MM.1S (cell line): ENCODE data around the gene DENND2A.
A peak's percentile ranks its signal among the peaks of the same experiment; 100 is the strongest.

Experiments used
- DNase-seq: peaks from one replicate; pipeline ENCODE4 v3.0.0-alpha.2; 2015
- H2AFZ ChIP-seq: fragments of 300-600 bp; sonication (generic); 2 replicates; pipeline ENCODE4 v1.6.0; 2016; ENCODE audit warnings: antibody characterized with exemption, low read length
- H3F3A ChIP-seq: fragments of 300-600 bp; sonication (generic); 2 replicates; pipeline ENCODE4 v1.6.1; 2016; ENCODE audit warnings: mild to moderate bottlenecking, antibody characterized with exemption, low read length, moderate library complexity, mixed read lengths; ENCODE audit not compliant: insufficient read depth
- H3K27ac ChIP-seq: fragments of 300-600 bp; sonication (generic); 2 replicates; pipeline ENCODE4 v1.5.1; 2016; ENCODE audit warnings: mild to moderate bottlenecking, low read length
- H3K27me3 ChIP-seq: fragments of 300-600 bp; sonication (generic); replicated peaks from 2 replicates; pipeline ENCODE4 v1.6.0; 2016; ENCODE audit warnings: low read length; ENCODE audit not compliant: insufficient read depth
- H3K36me3 ChIP-seq: fragments of 300-600 bp; sonication (generic); replicated peaks from 2 replicates; pipeline ENCODE4 v1.6.1; 2016; ENCODE audit warnings: mild to moderate bottlenecking, low read length, mixed read lengths; ENCODE audit not compliant: insufficient read depth
- H3K4me1 ChIP-seq: fragments of 300-600 bp; sonication (generic); 2 replicates; pipeline ENCODE4 v1.6.1; 2016; ENCODE audit warnings: low read length, mixed read lengths
- H3K4me2 ChIP-seq: fragments of 300-600 bp; sonication (generic); 2 replicates; pipeline ENCODE4 v1.6.0; 2016; ENCODE audit warnings: low read depth, low read length
- H3K4me3 ChIP-seq: fragments of 300-600 bp; sonication (generic); 2 replicates; pipeline ENCODE4 v1.5.1; 2016; ENCODE audit warnings: low read length, mixed read lengths
- H3K79me2 ChIP-seq: fragments of 300-600 bp; sonication (generic); 2 replicates; pipeline ENCODE4 v1.6.1; 2016; ENCODE audit warnings: mixed run types, low read length, mixed read lengths
- H3K9ac ChIP-seq: fragments of 300-600 bp; sonication (generic); 2 replicates; pipeline ENCODE4 v1.6.1; 2016; ENCODE audit warnings: low read length, mixed read lengths
- H3K9me2 ChIP-seq: fragments of 300-600 bp; sonication (generic); replicated peaks from 2 replicates; pipeline ENCODE4 v1.6.1; 2016; ENCODE audit warnings: mild to moderate bottlenecking, low read length, mixed read lengths; ENCODE audit not compliant: insufficient read depth
- H3K9me3 ChIP-seq: fragments of 300-600 bp; sonication (generic); replicated peaks from 2 replicates; pipeline ENCODE4 v1.6.1; 2016; ENCODE audit warnings: mild to moderate bottlenecking, low read length, mixed read lengths; ENCODE audit not compliant: insufficient read depth
- H4K20me1 ChIP-seq: fragments of 300-600 bp; sonication (generic); 2 replicates; pipeline ENCODE4 v1.6.1; 2016; ENCODE audit warnings: mild to moderate bottlenecking, low read length, moderate library complexity, mixed read lengths; ENCODE audit not compliant: insufficient read depth
- EZH2phosphoT487 ChIP-seq: fragments of 300-600 bp; sonication (generic); IDR thresholded peaks from 2 replicates; pipeline ENCODE4 v1.6.1; 2018; ENCODE audit warnings: antibody characterized with exemption, low read length
- TF ChIP-seq, protein P1 (sequence below): fragments of 300-600 bp; sonication (generic); IDR thresholded peaks from 2 replicates; pipeline ENCODE4 v1.5.1; 2016; ENCODE audit warnings: antibody characterized with exemption, low read length, mixed read lengths

DENND2A gene

DNA sequence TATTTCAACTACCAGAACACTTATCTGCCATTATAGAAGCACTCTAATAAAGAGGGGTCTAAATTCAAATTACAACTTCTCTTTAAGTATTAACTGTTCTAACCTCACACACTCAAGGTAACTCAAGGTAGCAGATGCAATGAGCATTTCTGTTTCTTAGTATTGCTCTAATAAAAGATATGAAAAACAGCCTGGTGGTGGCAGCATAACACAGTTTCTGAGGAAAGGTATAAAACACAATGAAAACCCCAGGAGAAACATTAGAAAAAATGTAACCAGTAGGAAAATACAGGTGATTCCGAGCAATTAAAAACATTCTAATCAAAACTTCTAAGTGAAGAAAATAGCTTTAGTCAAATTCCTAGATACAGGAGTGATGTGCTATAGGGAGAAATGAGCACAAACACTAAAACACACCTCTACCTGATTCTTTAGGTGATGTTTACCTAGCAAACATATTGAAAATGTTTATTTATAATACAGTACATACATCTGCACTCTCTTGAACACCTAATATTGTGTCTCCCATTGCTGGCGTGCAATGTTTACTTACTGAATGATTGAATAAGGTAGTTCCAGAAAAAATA lies 164.8 kb downstream of the DENND2A start:
- no peak overlapping the region for H3K4me2 ChIP-seq
- H3K9me3 ChIP-seq = no peaks in the 10 kb centered on the region
- H3F3A ChIP-seq = peaks cover 29% of the 10 kb centered on the region
- H3K79me2 ChIP-seq = peaks cover 59% of the 10 kb centered on the region
- H3K27ac ChIP-seq = no peak overlapping the region
- peaks cover 32% of the 10 kb centered on the region for H4K20me1 ChIP-seq
- H3K9me2 ChIP-seq = no peaks in the 10 kb centered on the region
- no peak for TF ChIP-seq EZH2phosphoT487
- TF ChIP-seq, protein P1, sequence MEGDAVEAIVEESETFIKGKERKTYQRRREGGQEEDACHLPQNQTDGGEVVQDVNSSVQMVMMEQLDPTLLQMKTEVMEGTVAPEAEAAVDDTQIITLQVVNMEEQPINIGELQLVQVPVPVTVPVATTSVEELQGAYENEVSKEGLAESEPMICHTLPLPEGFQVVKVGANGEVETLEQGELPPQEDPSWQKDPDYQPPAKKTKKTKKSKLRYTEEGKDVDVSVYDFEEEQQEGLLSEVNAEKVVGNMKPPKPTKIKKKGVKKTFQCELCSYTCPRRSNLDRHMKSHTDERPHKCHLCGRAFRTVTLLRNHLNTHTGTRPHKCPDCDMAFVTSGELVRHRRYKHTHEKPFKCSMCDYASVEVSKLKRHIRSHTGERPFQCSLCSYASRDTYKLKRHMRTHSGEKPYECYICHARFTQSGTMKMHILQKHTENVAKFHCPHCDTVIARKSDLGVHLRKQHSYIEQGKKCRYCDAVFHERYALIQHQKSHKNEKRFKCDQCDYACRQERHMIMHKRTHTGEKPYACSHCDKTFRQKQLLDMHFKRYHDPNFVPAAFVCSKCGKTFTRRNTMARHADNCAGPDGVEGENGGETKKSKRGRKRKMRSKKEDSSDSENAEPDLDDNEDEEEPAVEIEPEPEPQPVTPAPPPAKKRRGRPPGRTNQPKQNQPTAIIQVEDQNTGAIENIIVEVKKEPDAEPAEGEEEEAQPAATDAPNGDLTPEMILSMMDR = peak; percentile 79
- H3K9ac ChIP-seq = no peak overlapping the region
- H3K36me3 ChIP-seq = no peaks in the 10 kb centered on the region; the same call in 1 of the 2 replicates
- peaks cover 4% of the 10 kb centered on the region; the same call in 1 of the 2 replicates for H3K27me3 ChIP-seq
- peak; percentile 80 for DNase-seq
- H3K4me1 ChIP-seq = peaks cover 11% of the 10 kb centered on the region; the same call in 1 of the 2 replicates
- no peak overlapping the region for H2AFZ ChIP-seq
- no peak overlapping the region for H3K4me3 ChIP-seq
